NCI-H446 treated with DMSO at 0.1 percent for 48 hours (cell line): Measurements from ENCODE around the gene TNFSF8.

Experiments
- DNase-seq: peaks from one replicate; lab custom pipeline; 2025; lab: John Stamatoyannopoulos, UW

TNFSF8 gene

DNA sequence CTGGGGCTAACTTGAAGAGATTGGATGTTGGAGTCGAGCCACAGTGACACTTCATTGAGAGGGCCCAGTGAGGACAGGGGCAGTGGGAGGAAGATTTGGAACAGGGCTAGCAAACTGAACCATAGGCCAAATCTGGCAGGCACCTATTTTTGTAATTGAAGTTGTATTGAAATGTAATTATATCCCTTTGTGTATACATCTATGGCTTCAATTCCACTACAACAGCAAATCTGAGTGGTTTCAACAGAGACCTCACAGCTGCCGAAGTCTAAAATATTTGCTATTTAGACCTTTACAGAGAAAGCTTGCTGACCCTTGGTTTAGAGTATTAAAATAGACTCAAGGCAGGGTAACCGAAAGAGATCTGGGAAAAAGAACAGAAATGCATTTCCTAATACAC lies 4.7 kb upstream of the TNFSF8 start:
- DNase-seq: no peak

DNA sequence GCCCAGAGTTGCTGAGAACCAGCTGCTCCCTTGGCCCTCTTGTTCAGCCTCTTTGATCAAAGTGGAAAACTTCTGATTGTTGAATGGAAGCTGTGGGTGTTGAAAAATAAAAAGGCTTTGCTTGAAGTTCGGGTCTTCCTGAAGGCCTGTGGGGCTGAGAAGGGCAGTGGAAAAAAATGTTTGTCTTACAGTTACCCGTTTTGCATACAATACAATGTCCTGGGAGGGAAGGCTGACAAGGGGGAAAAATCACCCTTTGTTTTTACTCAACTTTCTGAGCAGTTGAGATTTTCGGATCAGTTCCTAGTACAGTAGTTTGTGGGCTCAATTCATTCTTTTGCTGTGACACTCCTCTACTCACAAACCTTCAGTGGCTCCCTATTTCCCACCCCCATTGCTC lies 2.1 kb upstream of the TNFSF8 start:
- DNase-seq: no peak

DNA sequence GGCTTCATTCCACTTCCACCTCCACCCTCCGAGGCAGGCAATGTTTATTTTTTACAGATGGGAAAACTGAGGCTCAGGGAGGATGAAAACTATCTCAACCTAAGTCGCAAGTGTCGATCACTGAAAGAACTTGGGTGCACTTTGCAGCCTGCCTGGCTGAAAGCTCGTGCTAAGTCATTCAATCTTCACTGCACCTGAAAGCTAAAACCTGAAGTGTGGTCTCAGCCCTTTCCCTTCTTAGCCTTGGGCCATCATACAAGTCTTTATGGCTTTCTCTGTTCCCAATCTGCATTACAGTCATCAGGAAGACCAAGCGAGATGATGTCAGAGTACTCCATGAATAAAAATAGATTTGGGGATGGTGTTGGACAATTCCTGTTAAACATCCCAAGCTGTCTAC lies 1.0 kb upstream of the TNFSF8 start:
- DNase-seq: no peak

DNA sequence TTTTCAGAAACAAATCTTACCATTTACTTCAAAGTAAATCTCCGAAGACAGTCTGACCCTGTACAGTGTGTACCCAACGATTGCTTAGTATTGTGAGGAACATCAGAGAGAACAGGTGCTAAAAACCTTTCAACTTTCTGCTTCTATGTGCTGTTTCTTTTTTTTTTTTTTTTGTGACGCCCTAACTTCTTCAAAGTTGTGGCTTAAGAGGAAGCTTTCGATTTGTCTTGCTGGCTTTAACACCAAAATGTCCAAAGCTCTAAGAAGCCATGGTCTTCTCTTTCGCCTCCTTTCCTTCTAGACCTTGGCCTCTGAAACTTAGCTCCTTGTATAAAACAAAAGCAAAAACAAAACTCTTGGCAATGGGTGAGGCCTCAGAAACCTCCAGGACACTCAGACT lies 1.2 kb downstream of the TNFSF8 start:
- DNase-seq: no peak

DNA sequence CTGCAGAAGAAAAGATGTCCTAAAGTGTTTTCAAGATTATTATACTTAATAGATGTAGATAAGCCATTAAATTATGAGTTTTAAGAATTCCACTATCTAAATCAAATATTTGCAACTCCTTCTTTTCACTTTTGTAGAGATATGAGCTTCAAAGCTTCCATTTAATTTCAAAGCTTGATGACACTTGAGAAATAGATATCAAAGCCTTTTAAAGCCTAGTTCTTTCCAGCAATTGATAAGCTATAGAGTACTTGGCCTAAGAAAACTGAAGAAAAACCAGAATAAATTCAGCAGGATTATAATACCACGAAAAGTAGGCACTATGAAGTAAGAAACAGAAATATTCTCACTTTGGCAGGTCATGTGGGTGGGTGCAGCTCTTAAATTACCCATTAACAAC lies 1.7 kb downstream of the TNFSF8 start:
- DNase-seq: no peak

DNA sequence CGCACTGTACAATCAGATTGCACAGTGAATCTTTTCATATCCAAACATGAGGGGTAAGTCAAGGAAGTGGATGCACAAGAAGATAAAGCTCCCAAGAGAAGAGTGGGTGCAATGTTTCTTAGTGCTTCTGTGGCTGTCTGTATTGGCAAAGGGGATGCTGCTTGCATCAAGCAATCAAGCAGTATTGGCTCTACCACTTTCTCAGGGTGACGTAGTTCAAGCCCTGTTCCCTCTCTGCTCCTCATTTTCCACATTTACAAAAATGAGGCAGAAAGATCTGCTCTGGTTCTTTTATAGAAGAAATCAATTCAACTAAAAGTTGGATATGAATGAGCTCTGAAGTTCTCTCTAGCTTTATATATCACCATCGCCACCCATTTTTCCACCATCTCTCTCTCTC lies 2.3 kb downstream of the TNFSF8 start:
- DNase-seq: no peak

DNA sequence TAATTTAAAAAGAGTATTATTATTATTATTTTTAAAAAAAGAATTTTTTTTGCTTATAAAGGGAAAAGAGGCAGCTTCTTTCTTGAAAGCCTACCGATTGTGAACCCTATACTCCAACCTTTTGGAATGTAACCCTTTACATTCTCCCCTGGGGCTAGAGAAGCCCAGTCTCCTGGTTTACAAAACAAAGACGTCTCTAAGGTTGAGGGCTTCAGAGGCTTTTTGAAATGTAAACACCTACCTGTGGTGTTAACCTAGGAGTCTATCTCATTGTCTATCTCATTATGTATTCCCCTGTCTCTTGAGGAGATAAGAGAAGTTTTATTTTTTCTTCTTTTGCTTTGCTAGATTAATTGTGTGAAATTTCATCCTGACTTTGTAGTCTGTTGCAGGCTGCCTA lies 4.7 kb downstream of the TNFSF8 start:
- DNase-seq: no peak

DNA sequence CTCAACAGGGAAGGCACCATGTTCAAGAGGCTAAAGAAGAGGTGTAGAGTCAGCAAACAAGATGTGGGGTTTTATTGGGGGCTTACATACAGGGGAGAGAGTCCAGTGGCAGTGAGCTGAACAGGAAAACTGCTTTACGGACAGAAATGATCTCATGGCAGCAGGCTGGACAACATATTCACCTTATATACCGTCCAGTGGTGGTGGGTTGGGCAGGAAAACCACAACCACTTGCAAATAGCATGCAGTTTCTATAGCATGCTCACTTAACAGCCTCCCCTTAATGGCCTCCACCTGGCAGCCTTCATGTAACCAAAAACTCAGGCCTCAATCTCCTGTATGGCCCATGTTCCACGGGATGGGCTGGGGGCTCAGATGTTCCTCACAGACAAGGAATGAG lies 5.4 kb downstream of the TNFSF8 start:
- DNase-seq: no peak

DNA sequence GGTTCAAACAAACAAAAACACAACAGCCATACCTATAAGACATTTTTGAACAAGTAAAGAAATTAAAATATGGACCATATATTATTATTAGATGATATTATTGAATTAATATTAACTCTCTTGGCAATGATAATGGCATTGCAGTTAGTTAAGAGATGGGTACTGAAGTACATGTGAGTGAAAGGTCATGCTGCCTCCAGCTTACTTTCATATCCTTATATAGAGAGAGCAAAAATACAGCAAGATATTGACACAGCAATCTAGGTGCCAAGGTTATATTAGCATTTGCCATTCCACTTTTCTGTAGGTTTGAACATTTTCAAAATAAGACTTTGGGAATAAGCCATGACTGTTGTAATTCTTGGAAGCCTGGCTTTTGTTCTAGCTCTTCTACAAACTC lies 6.1 kb downstream of the TNFSF8 start:
- DNase-seq: no peak

DNA sequence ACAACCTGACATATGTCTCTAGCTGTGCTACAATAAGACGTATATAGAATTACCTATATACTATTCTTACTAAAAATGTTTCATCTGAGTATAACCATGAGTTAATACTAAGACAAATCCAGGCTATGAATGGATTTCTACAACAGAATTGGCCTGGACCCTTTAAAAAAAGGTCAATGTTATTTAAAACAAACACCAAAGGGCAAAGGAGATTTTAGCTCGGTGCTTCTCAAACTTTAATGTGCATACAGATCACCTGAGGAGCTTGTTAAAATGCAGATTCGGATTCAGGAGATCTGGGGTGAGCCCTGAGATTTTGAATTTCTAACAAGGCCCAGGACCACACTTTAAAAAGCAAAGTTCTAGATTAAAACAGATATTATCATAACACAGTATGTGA lies 6.5 kb downstream of the TNFSF8 start:
- DNase-seq: no peak

DNA sequence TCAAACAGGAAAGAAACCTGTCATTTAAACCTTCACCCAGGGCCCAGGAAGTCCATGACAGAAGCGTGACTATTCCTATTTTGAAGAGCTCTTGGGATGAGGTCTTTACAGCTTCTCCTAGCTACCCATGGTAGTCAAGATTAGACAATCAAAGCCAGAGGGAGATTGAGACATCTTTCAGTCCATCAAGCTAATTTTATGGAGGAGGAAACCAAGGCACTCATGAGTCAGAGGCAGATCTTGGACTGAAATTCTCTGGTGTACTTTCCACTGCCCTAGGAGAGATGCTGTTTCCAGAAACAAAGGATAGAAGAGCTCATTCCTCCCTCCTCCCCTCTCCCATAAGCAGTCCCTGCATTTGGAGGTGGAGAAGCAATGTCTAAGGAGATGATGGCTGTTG lies 9.2 kb downstream of the TNFSF8 start:
- no peak for DNase-seq

DNA sequence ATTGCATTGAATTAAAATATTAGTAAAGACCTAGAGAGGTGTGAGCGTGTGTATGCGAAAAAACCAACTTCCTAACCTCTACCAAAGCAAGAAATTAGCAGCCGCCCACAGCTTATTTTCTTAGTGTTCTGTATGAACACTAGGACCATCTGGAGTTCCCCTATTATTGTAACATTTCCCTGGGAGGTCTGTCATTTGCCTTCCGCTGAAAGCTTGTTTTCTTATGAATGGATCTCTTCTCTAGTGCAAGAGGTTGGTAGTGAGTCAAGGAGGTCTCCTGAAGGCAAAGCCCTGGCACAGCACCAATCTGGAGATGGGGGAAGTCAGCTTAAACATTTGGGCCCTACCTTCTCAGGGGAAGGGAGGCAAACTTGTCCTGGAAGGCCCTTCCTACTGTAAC lies 10.8 kb downstream of the TNFSF8 start:
- no peak for DNase-seq

DNA sequence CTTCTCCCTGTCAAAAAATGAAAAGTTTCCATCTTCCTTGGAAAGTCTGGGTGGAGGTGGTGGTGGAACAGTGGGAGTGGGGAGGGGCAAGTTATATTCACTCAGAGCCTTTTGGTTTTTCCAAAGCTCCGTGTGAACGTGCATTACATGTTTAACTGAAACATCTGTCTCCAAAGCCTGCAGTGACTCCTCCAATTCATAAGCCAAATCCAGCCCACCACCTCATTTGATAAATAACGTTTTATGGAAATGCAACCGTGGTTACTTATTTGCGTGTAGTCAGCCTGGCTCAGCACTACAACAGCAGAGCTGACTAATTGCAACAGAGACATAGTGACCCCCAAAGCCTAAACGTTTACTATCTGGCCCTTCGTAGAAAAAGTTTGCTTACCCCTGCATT lies 13.9 kb downstream of the TNFSF8 start:
- DNase-seq: no peak

DNA sequence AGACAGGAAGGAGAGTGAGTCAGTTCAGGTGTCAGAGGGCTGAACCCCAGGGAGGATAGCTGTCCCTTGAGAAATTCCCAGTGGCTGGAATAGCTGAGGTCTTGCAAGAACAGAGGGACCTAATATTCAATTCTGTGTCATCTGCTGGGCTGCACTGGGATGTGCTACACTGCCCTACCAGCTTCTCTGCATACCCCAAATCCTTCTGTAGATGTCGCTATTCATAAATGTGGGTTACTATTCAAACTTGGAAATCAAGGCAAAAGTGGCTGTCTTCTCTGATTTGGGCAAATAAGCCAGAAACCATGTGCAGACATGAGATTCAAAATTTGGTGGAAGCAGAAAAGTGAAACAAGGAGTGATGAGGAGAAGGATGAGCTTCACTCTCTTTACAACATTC lies 16.3 kb downstream of the TNFSF8 start:
- no peak for DNase-seq

DNA sequence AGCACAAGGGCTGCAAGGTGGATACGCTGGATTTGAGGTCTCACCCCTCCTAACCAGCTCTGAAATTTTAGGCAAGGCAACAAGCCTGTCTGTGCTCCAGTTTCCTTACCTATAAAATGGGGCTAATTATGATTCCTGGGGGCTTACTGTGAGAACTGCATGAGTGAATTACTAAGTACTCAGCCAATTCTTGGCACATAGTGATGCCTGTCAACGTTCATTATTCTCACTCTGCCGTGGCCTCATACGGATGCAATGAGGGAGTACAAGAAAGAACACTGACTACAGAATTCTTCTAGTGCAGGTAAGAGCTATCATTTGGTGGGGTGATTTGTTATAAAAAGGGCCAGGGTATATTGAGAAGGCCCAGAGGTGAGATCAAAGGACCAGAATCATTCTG lies 16.7 kb downstream of the TNFSF8 start:
- DNase-seq: no peak

DNA sequence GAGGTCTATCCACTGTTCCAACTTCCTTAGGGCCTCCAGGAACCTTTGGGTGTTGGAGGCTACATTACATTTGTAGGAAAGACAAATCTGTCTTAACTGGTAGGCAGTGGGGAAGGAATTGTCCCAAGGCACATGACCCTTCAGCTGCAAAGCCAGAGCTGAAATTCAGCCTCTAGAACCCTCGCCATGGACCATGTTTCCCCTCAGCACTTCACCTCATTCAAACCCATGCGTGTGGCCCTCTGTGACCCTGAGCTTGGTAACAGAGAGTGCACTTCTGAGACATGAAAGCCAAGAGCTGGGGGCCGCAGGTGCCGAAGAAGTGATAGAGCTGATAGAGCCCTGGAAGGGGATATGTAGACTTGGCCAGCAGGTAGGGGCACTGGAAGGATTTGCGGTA lies 17.2 kb downstream of the TNFSF8 start:
- DNase-seq: no peak

DNA sequence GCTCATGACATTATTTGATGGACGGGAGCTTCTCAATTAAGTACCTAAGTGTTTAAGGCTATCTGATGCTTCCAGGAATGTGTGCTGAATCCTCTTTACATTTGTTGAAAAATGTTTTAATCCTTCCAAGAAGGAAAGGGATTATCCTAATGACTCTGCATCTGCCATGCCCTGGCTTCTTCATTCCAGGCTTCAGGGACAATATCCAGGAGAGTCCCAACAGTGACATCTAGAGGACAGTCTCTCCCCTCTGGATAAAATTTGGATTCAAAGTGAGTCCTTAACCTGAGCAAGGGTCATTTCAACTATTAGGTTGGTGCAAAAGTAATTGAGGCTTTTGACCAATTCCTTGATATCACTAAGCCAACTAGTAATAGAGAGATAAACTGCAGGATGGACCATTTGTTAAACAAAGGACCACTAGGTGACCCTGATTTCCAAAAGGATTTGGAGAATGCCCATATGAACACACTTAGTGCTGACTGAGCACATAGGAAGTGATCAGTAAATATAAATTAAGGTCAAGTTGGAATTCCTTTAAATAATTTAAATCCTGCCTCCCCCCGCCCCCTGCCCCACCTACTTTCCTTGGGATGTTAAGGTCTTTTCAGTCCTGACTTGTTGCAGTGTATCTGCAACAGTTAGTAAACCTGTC lies 19.1 kb downstream of the TNFSF8 start:
- peak; percentile 1 for DNase-seq

DNA sequence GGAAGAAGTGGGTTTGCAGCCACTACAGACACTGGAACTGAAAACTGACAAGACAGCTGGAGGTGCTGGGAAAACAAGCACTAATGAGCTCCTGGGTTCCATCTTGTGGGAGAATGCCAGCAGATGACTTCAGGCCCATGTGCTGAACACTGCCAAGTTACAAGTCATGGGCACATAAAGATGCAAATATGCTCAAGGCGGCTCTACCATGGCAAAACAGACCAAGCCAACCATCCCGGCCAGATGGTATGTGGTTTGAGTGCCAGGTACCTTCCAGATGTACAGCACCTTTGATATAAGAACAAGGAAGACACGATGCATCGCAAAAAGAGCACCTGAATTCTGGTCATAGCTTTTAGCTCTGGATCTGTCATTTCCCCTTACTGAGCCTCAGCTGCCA lies 19.9 kb downstream of the TNFSF8 start:
- peak; percentile 75 for DNase-seq

DNA sequence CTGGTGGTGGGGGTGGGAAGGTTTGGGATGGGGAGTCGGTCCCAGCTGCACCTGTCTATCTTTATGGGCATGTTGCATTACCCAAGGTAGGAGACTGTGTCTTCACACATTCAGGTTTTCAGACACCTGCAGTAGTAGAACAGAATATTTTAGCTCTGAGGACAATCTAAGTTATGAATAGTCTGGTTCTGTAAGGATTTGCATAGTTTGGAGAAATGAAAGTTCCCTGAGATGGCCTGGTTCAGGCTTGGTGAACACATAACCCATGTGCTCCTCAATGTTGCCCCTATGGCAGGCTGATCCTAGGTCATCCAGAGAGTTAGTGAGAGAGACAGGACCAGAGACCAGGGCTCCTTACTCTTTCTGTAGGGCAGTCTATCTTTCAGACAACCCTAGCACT lies 20.7 kb downstream of the TNFSF8 start:
- no peak for DNase-seq

DNA sequence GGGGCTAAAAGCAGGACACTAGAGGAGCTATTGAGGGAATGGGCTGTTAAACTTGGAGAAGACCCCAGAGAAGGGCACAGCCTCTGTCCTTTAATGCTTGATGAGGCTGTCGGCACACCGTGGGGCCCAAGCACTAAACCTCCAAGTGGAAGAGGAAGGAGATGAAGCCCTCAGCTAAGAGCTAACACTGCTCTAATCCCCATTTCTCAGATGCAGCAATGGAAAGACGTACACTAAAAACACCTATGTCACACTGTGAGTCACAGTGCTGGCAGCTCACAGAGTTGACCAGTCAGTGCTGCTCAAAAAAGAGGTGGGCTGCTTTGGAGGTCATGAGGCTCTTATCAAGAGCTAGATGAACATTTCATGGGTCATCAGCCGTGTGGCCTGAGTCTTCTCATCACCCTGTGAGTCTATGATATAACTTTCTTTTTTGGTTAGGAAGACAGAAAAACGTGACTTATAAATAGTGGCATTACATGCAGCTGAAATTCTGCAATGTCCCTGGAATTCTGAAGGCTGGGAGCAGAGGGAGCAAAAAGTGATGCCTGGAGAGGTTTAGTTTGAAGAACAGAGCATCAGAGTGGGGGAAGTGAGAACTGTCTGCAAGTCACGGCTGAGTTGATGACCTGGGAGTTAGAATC lies 21.5 kb downstream of the TNFSF8 start:
- no peak for DNase-seq

DNA sequence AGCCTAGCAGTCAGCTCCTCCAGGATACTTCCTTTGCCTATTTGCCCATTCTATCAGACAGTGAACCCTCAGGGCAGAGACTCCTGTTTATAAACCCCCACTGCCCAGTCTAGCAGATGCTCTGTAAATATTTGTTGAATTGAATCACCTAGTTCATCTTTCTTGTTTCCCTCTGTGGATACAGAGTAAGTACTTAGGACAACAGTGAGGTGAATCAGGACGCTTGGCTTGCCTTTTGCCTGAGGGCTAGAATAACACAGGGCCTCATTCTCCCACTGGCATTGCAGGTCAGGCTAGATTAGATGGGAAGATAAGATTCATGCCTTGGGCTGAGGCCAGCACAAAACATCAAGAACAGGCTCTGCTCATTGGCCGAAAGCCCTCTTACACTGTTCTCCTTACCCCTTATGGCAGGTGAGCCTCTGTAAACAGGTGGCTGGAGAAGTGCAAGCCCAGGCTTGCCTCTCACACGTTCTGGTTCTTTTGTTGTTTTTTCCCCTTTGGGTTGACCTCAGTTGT lies 22.2 kb downstream of the TNFSF8 start:
- DNase-seq: no peak

DNA sequence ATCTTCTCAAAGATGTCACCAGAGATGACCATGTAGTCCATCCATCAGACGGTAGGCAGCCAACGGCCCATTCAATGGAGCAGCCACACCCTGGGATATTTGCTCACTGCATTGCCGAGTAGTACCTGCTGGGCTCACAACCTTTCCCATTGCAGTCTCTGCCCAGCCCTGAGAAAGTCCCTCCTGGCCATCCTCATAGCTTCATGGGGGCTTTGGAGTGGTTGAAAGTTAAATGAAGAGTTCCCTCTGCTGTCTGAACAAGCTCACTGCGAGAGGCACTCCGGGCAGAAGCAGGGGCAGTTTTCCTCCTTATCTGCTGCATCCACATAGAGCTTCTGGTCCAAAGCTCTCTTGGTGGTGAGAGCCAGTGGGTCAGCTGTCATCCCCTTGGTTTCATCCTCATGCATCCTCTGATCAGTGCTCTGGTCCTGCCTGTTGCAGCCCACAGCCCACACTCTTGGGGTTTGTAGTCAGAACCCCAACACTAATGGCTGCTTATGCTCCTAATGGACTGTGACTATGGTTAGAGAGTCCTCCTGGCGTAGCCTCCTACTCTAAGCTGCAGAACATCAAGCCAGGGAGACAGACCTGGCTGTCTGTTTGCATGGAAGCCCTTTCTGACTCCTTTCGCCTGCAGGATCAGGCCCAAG lies 23.3 kb downstream of the TNFSF8 start:
- no peak for DNase-seq

DNA sequence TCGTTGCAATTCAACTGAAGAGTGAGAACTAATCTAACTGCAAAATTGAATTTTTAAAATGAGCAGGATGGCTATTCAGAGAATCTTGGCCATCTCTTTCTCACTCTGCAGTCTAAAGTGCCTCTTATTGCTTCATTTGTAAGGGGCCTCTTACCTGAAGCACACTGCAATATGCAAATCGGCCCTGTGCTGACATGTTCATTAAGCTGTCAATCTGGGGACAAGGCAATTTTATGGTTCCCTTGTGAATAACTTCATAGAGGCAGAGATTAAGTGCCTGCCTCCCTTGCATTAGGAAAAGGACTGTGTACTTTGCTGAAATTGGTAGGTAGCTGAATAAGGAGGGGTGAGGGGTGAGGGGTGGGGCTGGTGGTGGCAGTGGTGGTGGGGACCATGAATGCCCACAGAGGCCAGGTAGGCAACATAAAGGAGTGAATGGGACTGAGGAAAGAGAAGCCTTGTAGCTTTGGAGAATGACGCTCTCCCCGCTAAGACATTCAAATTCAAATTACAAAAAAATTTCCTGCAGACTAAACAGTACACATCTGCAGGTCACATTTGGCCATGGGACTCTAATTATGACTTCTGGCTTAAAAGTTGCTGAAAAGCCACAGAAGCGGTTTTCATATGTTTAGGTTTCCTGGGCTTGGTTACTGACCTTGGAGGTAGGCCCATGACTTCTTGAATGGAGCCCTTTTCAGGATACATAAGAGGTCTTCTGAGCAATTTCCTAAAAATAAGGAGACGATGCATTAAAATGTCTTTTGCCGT lies 25.0 kb downstream of the TNFSF8 start:
- DNase-seq: no peak
